ENCODE results near the gene GSTP1. TPM values are rescaled to one million over a fixed set of nuclear protein-coding genes. Genes with fewer than 3 reads are reported as not detected.
"Not testable (repeated sequence)": the region's sequence is repeated elsewhere in the genome, so short reads cannot be mapped to it uniquely, and the experiment has no call there.

The GSTP1 gene
- total RNA-seq, 1 experiment from 2014 or later, result 1,082 TPM

- DNase-seq (ENCODE audit: low read depth), result peak; percentile 56
Observed at GRCh38 chr11:67614730-67615714, 31.4 kb downstream of the GSTP1 start.

GRCh38 chr11:67615728-67616430 lies 32.3 kb downstream of the GSTP1 start:
- no peak for DNase-seq (ENCODE audit: low read depth)

GRCh38 chr11:67616431-67617242 lies 33.0 kb downstream of the GSTP1 start:
- no peak for DNase-seq (ENCODE audit: low read depth)

GRCh38 chr11:67617243-67617953 lies 33.8 kb downstream of the GSTP1 start:
- no peak for DNase-seq (ENCODE audit: low read depth)

- not testable (repeated sequence) for DNase-seq (ENCODE audit: low read depth)
Observed at GRCh38 chr11:67618901-67619659, 35.5 kb downstream of the GSTP1 start.

- not testable (repeated sequence) for DNase-seq (ENCODE audit: low read depth)
Observed at GRCh38 chr11:67619683-67620618, 36.3 kb downstream of the GSTP1 start.

- not testable (repeated sequence) for DNase-seq (ENCODE audit: low read depth)
Observed at GRCh38 chr11:67620621-67621020, 37.0 kb downstream of the GSTP1 start.

GRCh38 chr11:67621928-67622327 lies 38.3 kb downstream of the GSTP1 start:
- DNase-seq (ENCODE audit: low read depth), result not testable (repeated sequence)

GRCh38 chr11:67622905-67623304 lies 39.3 kb downstream of the GSTP1 start:
- DNase-seq (ENCODE audit: low read depth), result not testable (repeated sequence)

- not testable (repeated sequence) for DNase-seq (ENCODE audit: low read depth)
Observed at GRCh38 chr11:67623795-67624194, 40.2 kb downstream of the GSTP1 start.

- not testable (repeated sequence) for DNase-seq (ENCODE audit: low read depth)
Observed at GRCh38 chr11:67626131-67626833, 42.7 kb downstream of the GSTP1 start.

GRCh38 chr11:67626970-67627369 lies 43.4 kb downstream of the GSTP1 start:
- DNase-seq (ENCODE audit: low read depth), result no peak

GRCh38 chr11:67627441-67627811 lies 43.8 kb downstream of the GSTP1 start:
- DNase-seq (ENCODE audit: low read depth), result no peak

- DNase-seq (ENCODE audit: low read depth), result no peak
Observed at GRCh38 chr11:67627812-67628624, 44.4 kb downstream of the GSTP1 start.

GRCh38 chr11:67628710-67629385 lies 45.2 kb downstream of the GSTP1 start:
- DNase-seq (ENCODE audit: low read depth), result no peak

GRCh38 chr11:67629386-67630227 lies 46.0 kb downstream of the GSTP1 start, which contains the start of gene NUDT8:
TSS of gene NUDT8 (minus strand) at chr11:67629937. CDS start at chr11:67629911, 26 bp downstream.
- peak; percentile 83 for DNase-seq (ENCODE audit: low read depth)
